ENCODE measurements around the gene ERCC8. TPM values are rescaled to one million over a fixed set of nuclear protein-coding genes. Genes with fewer than 3 reads are reported as not detected.

ERCC8 gene
- total and polyA plus RNA-seq, 10 of the 15 experiments (the other 5 are each of a cell fraction or from before 2014, with no cell fraction given), result 10.4 to 31.2 (median 16.4) TPM

DNA sequence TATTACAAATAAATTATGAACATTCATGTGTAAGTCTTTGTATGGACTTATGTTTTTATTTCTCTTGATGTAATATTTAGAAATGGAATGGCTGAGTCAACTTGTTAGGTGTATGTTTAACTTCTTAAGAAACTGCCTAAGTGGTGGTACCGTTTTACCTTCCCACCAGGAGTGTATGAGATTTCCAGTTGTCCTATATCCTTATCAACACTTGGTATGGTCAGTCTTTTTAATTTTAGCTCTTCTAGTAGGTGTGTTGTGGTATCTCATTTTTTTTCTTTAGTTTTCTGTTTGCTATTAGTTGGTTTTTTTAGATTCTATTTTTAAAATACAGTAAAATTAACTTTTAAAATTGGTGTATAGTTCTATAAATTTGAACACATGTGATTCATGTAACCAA, 3.9 kb upstream of the ERCC8 start:
- no peaks in the 10 kb centered on the region for H3K27me3 ChIP-seq (replicated peaks in 1 of 2; ENCODE audit: control insufficient read depth in 2 of 2, insufficient read depth in 2 of 2, low read length in 1 of 2)
- H3K4me3 ChIP-seq, result no peak overlapping the region
- 0% methylated on average over 1 of the region's 1 CpG for WGBS (ENCODE audit: insufficient coverage, insufficient replicate concordance, low lambda C conversion rate, missing lambda C conversion rate)
- CTCF ChIA-PET, result no interaction called here
- RAD21 ChIA-PET (ENCODE audit: unreplicated experiment), result no interaction called here
- H3K9ac ChIP-seq (ENCODE audit: control insufficient read depth, insufficient read depth, low read length), result no peak overlapping the region
- FAIRE-seq, result no peak
- H4K20me1 ChIP-seq (ENCODE audit: control insufficient read depth, insufficient read depth), result no peaks in the 10 kb centered on the region
- no peak for TF ChIP-seq RAD21 (IDR thresholded peaks at IDR 0.05; ENCODE audit: insufficient read depth, low read depth, low read length)
- TF ChIP-seq, protein P1, sequence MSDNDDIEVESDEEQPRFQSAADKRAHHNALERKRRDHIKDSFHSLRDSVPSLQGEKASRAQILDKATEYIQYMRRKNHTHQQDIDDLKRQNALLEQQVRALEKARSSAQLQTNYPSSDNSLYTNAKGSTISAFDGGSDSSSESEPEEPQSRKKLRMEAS (IDR thresholded peaks at IDR 0.05; ENCODE audit: low read depth, low read length), result no peak
- no peak for TF ChIP-seq TCF7 (IDR thresholded peaks at IDR 0.05; ENCODE audit: borderline replicate concordance)
- no peak for TF ChIP-seq CREB1 (IDR thresholded peaks at IDR 0.05; ENCODE audit: low read depth)
- no peak for TF ChIP-seq KAT2A (conservative IDR thresholded peaks at IDR 0.05; ENCODE audit: control insufficient read depth, low read depth, low read length)
- TF ChIP-seq BRCA1 (IDR thresholded peaks at IDR 0.05; ENCODE audit: low read depth, low read length), result no peak
- TF ChIP-seq DPF2 (IDR thresholded peaks at IDR 0.05), result no peak
- TF ChIP-seq, protein P2, sequence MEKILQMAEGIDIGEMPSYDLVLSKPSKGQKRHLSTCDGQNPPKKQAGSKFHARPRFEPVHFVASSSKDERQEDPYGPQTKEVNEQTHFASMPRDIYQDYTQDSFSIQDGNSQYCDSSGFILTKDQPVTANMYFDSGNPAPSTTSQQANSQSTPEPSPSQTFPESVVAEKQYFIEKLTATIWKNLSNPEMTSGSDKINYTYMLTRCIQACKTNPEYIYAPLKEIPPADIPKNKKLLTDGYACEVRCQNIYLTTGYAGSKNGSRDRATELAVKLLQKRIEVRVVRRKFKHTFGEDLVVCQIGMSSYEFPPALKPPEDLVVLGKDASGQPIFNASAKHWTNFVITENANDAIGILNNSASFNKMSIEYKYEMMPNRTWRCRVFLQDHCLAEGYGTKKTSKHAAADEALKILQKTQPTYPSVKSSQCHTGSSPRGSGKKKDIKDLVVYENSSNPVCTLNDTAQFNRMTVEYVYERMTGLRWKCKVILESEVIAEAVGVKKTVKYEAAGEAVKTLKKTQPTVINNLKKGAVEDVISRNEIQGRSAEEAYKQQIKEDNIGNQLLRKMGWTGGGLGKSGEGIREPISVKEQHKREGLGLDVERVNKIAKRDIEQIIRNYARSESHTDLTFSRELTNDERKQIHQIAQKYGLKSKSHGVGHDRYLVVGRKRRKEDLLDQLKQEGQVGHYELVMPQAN (conservative IDR thresholded peaks at IDR 0.05), result no peak
- TF ChIP-seq, protein P3, sequence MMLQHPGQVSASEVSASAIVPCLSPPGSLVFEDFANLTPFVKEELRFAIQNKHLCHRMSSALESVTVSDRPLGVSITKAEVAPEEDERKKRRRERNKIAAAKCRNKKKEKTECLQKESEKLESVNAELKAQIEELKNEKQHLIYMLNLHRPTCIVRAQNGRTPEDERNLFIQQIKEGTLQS (IDR thresholded peaks at IDR 0.05; ENCODE audit: borderline replicate concordance, extremely low read depth, low read depth, low read length), result no peak
- no peak for TF ChIP-seq PAX5 (IDR thresholded peaks at IDR 0.05; ENCODE audit: borderline replicate concordance, low read depth, low read length)
- intact Hi-C loops (cut with micrococcal nuclease; ENCODE audit: unreplicated experiment), result loop anchor here (5.0 kb wide), 2 partner anchors 251 to 384 kb away; partner anchors contain the start of gene ZSWIM6
- H3K27ac ChIP-seq (ENCODE audit: control insufficient read depth, insufficient read depth), result no peak overlapping the region
- no peaks in the 10 kb centered on the region; the same call in 1 of the 3 replicates for H3K9me3 ChIP-seq (replicated peaks; ENCODE audit: control insufficient read depth, insufficient read depth, low read length)
- in situ Hi-C loops (cut with MboI), result loop anchor here (25.0 kb wide), 1 partner anchor 261 kb away; no protein-coding TSS in a partner anchor
- SMC1A ChIA-PET (ENCODE audit: uncharacterized antibody, unreplicated experiment), result no interaction called here
- no TSS peak for BruUV-seq (replicated peaks)
- POLR2A ChIA-PET, result no interaction called here
- no peak for ATAC-seq
- H3K4me2 ChIP-seq (ENCODE audit: control insufficient read depth, insufficient read depth), result no peak overlapping the region
- no peaks in the 10 kb centered on the region for H3K36me3 ChIP-seq (ENCODE audit: control insufficient read depth in 2 of 2, insufficient read depth in 2 of 2, low read length in 1 of 2)
- no peak for DNase-seq (ENCODE audit: low read depth, low spot score)
- H3K79me2 ChIP-seq (ENCODE audit: control insufficient read depth, insufficient read depth, low read length), result peaks cover 43% of the 10 kb centered on the region
- H3K4me1 ChIP-seq (ENCODE audit: control insufficient read depth, insufficient read depth, low read length), result no peaks in the 10 kb centered on the region
- no peak overlapping the region for H2AFZ ChIP-seq (ENCODE audit: control insufficient read depth, low read depth, low read length)
